ENCODE data around the gene KCTD4.

KCTD4 gene

DNA sequence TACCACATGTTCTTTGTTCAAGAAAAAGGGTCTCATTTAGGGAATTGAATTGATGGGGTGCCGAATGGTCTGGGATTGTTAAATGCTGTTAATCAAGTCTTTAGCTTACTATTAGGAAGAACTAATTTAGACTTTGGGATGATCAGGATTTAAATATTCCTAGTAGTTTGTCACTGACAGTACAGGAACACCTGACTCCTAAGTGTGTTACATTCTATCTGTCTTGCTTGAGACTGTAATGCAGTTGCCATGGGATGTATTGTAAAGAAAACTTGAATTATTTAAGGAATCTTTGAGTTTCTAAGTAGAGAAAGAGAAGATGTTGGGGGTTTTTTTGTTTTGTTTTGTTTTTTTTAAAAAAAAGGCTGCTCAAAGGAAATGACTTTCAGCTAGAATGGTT, 17.8 kb upstream of the KCTD4 start:
- Histone ChIP-seq H3F3A (ENCODE audit: control insufficient read depth, insufficient read depth) (no peaks in the 10 kb centered on the region), H3K4me3 (ENCODE audit: low read length) (no peak overlapping the region), H3K4me2 (ENCODE audit: low read length) (no peak overlapping the region), H3K36me3 (ENCODE audit: control insufficient read depth, low read length) (no peaks in the 10 kb centered on the region; the same call in 1 of the 2 replicates), H3K4me1 (ENCODE audit: control insufficient read depth, low read length) (no peaks in the 10 kb centered on the region), H4K20me1 (ENCODE audit: control insufficient read depth, insufficient read depth, low read depth, low read length) (no peaks in the 10 kb centered on the region), H3K9me2 (replicated peaks; ENCODE audit: control insufficient read depth, low read length) (no peaks in the 10 kb centered on the region), H3K27me3 (ENCODE audit: control insufficient read depth, low read length) (no peaks in the 10 kb centered on the region), H3K9me3 (ENCODE audit: control insufficient read depth, insufficient read depth, low read length) (no peaks in the 10 kb centered on the region), H3K79me2 (ENCODE audit: control insufficient read depth, low read length) (no peaks in the 10 kb centered on the region), H3K27ac (ENCODE audit: low read depth, low read length) (no peak overlapping the region)
- TF ChIP-seq, protein P1, sequence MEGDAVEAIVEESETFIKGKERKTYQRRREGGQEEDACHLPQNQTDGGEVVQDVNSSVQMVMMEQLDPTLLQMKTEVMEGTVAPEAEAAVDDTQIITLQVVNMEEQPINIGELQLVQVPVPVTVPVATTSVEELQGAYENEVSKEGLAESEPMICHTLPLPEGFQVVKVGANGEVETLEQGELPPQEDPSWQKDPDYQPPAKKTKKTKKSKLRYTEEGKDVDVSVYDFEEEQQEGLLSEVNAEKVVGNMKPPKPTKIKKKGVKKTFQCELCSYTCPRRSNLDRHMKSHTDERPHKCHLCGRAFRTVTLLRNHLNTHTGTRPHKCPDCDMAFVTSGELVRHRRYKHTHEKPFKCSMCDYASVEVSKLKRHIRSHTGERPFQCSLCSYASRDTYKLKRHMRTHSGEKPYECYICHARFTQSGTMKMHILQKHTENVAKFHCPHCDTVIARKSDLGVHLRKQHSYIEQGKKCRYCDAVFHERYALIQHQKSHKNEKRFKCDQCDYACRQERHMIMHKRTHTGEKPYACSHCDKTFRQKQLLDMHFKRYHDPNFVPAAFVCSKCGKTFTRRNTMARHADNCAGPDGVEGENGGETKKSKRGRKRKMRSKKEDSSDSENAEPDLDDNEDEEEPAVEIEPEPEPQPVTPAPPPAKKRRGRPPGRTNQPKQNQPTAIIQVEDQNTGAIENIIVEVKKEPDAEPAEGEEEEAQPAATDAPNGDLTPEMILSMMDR (IDR thresholded peaks at IDR 0.05; ENCODE audit: low read depth, low read length, poor library complexity, severe bottlenecking), result no peak
- TF ChIP-seq EZH2phosphoT487 (IDR thresholded peaks at IDR 0.05; ENCODE audit: borderline replicate concordance, low read length), result no peak

DNA sequence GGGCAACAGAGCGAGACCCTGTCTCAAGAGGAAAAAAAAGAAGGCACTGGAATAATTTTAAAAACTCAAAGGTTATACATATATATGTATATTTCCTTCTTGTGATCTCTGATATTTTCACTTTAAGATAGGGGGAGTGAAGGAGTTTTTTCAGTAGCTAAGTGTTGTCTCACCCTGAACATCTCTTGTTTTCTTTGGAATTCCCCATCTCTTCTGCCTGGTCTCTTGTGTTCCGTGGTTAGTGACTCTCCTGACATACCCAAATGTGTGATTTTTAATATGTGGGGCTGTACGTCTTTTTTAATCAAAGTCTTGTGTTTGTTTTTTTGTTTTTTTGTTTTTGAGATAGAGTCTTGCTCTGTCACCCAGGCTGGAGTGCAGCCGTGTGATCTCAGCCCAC, 15.3 kb upstream of the KCTD4 start:
- Histone ChIP-seq H3K27ac (ENCODE audit: low read depth, low read length) (no peak overlapping the region), H4K20me1 (ENCODE audit: control insufficient read depth, insufficient read depth, low read depth, low read length) (no peaks in the 10 kb centered on the region), H3F3A (ENCODE audit: control insufficient read depth, insufficient read depth) (no peaks in the 10 kb centered on the region), H3K9me2 (replicated peaks; ENCODE audit: control insufficient read depth, low read length) (no peaks in the 10 kb centered on the region), H3K79me2 (ENCODE audit: control insufficient read depth, low read length) (no peaks in the 10 kb centered on the region), H3K27me3 (ENCODE audit: control insufficient read depth, low read length) (no peaks in the 10 kb centered on the region), H3K36me3 (ENCODE audit: control insufficient read depth, low read length) (no peaks in the 10 kb centered on the region; the same call in 1 of the 2 replicates), H3K9me3 (ENCODE audit: control insufficient read depth, insufficient read depth, low read length) (no peaks in the 10 kb centered on the region), H3K4me3 (ENCODE audit: low read length) (no peak overlapping the region), H3K4me2 (ENCODE audit: low read length) (no peak overlapping the region), H3K4me1 (ENCODE audit: control insufficient read depth, low read length) (no peaks in the 10 kb centered on the region)
- TF ChIP-seq, protein P1 (IDR thresholded peaks at IDR 0.05; ENCODE audit: low read depth, low read length, poor library complexity, severe bottlenecking), result no peak
- no peak for TF ChIP-seq EZH2phosphoT487 (IDR thresholded peaks at IDR 0.05; ENCODE audit: borderline replicate concordance, low read length)

- Histone ChIP-seq H3K4me2 (ENCODE audit: low read length) (no peak overlapping the region), H3K4me1 (ENCODE audit: control insufficient read depth, low read length) (no peaks in the 10 kb centered on the region), H3K36me3 (ENCODE audit: control insufficient read depth, low read length) (peaks cover under 1% of the 10 kb centered on the region), H3K79me2 (ENCODE audit: control insufficient read depth, low read length) (no peaks in the 10 kb centered on the region), H4K20me1 (ENCODE audit: control insufficient read depth, insufficient read depth, low read depth, low read length) (no peaks in the 10 kb centered on the region), H3F3A (ENCODE audit: control insufficient read depth, insufficient read depth) (no peaks in the 10 kb centered on the region), H3K4me3 (ENCODE audit: low read length) (no peak overlapping the region), H3K9me2 (replicated peaks; ENCODE audit: control insufficient read depth, low read length) (no peaks in the 10 kb centered on the region), H3K9me3 (ENCODE audit: control insufficient read depth, insufficient read depth, low read length) (no peaks in the 10 kb centered on the region), H3K27me3 (ENCODE audit: control insufficient read depth, low read length) (no peaks in the 10 kb centered on the region), H3K27ac (ENCODE audit: low read depth, low read length) (no peak overlapping the region)
- no peak for TF ChIP-seq EZH2phosphoT487 (IDR thresholded peaks at IDR 0.05; ENCODE audit: borderline replicate concordance, low read length)
Measured at GRCh38 chr13:45215392-45216077, 14.7 kb upstream of the KCTD4 start.

DNA sequence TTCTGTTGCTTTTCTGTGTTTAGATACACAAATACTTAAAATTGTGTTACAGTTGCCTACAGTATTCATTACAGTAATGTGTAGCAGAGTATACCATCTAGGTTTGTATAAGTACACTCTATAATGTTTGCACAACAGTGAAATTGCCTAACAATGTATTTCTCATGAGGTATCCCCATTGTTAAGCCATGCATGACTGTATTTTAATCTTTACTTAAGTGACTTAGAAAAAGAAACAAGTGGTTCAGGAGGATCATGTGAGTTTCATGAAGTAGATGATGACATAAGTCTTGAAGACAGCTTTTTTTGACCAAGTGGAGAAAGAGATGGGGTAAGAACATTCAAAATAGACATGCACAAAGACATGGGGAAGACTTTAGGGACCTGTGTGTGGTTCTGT, 8.4 kb upstream of the KCTD4 start:
- Histone ChIP-seq H3K36me3 (ENCODE audit: control insufficient read depth, low read length) (peaks cover 20% of the 10 kb centered on the region), H3K4me2 (ENCODE audit: low read length) (no peak overlapping the region), H3K4me3 (ENCODE audit: low read length) (no peak overlapping the region), H3K9me3 (ENCODE audit: control insufficient read depth, insufficient read depth, low read length) (no peaks in the 10 kb centered on the region), H3K9me2 (replicated peaks; ENCODE audit: control insufficient read depth, low read length) (no peaks in the 10 kb centered on the region), H4K20me1 (ENCODE audit: control insufficient read depth, insufficient read depth, low read depth, low read length) (no peaks in the 10 kb centered on the region), H3F3A (ENCODE audit: control insufficient read depth, insufficient read depth) (0 out of 2 replicates have a peak, but pooled peaks cover 3% of the 10 kb centered on the region), H3K4me1 (ENCODE audit: control insufficient read depth, low read length) (no peaks in the 10 kb centered on the region), H3K79me2 (ENCODE audit: control insufficient read depth, low read length) (no peaks in the 10 kb centered on the region), H3K27ac (ENCODE audit: low read depth, low read length) (no peak overlapping the region), H3K27me3 (ENCODE audit: control insufficient read depth, low read length) (no peaks in the 10 kb centered on the region)
- TF ChIP-seq EZH2phosphoT487 (IDR thresholded peaks at IDR 0.05; ENCODE audit: borderline replicate concordance, low read length), result no peak
- TF ChIP-seq, protein P1 (IDR thresholded peaks at IDR 0.05; ENCODE audit: low read depth, low read length, poor library complexity, severe bottlenecking), result no peak
